Body of pancreas (tissue), 4 donors: ENCODE results near the gene N4BP2L1.

Experiments
- CTCF ChIP-seq, 7 experiments: fragments of 450-650 bp in 4 of 7; fragments of 200-600 bp in 3 of 7; sonication (generic) in 3 of 7; IDR thresholded peaks; one replicate each; pipeline ENCODE4 v1.5.1; 2016 to 2019; ENCODE audit warnings: antibody characterized with exemption in 7 of 7
- POLR2A ChIP-seq, 3 donors: fragments of 450-650 bp; IDR thresholded peaks; one replicate each; pipeline ENCODE4 v1.6.1; 2016; ENCODE audit warnings: antibody characterized with exemption in 3 of 3, mild to moderate bottlenecking in 2 of 3

- TF ChIP-seq POLR2A (IDR thresholded peaks at IDR 0.05) (no peak), CTCF (IDR thresholded peaks at IDR 0.05) (no peak)
These were observed 13.3 kb downstream of the N4BP2L1 start for GRCh38 chr13:32414580-32414979.
